HG03460 (cell line): Measurements from ENCODE around the gene WFS1.

Experiments used
- ATAC-seq: cut with Tn5 transposase; IDR thresholded peaks from one replicate; pipeline ENCODE4 v1.9.1; 2021; ENCODE audit not compliant: unreplicated experiment

Gene WFS1

DNA sequence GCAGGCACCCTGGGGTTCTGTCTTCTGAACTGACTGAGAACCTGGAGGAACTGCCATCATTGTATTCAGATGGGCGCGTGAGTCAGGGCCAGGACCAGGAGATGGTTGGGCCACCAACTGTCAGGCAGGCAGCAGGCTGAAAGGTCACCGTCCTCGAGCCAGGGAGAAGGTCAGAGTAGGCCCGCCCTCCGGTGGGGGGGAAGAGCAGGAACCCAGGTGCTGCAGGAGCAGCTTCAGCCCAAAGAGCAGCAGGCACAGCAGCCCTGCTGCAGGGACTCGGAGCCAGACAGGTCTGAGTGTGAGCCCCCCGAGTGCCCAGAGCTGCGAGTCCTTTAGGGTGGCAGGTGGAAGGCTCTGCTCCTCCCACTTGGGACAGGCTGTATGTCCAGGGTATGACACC is 26.4 kb downstream of the WFS1 start:
- no peak for ATAC-seq

DNA sequence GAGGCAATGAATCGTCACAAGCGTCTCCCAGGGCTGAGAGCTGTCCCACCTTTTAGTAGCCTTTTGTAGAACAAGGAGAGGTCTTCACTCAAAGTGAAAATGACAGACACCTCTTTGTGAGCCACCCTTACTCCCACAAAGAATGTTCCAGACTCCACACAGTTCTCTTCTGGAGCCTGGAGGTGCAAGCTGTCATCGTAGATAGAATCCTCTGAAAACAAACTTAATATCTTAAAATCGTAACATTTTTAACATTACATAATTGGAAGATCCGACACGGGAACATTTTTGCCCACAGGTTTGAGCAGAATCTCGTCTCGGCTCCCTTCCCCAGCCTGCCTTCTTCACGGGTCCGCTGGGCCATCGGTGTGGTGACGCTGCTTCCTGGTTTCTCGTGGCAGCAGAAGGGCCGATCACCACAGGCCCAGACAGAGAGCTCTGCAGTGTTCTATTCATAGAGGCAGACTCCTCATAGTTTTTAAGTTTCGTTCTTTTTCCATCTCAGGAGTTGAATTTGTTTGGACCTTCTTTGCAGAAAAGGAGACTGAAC is 27.7 kb downstream of the WFS1 start:
- ATAC-seq: no peak

DNA sequence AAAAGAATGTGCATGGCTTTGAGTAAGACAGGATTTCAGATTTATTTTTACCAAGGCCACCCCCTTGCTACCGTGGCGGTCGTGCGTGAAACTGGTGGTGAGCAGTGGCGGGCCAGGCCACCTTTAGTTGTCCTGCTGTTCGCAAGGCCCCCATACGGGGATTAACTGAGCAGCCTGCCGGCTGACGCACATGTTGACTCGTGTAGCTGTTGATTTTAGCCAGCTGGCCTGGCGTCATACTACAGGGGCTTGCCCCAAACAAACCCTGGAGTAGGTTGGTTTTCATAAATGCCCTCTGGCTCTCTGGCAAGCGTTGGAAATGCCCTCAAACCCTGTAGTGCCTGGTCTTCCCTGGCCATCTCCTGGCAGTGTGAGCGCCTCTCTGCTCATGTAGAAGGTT is 28.4 kb downstream of the WFS1 start:
- no peak for ATAC-seq

DNA sequence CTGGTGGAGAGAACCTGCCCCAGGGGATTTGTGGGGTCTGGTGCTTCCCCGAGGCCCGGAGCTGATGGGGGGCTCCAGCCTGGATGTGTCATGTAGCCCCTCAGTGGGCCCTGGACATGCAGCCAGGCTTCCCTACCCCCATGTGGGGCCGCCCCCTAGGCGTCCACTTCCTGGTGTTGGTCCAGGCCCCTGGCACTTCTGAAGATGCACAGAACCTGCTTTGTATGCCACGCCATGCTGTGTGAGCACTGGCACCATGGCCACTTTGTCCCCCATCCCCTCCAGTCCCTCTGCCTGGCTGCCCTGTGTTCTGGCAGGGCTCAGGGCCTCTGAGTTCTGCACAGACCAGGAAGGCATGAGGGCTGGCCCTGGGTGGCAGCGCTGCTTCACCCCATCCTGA is 29.2 kb downstream of the WFS1 start:
- ATAC-seq: no peak

DNA sequence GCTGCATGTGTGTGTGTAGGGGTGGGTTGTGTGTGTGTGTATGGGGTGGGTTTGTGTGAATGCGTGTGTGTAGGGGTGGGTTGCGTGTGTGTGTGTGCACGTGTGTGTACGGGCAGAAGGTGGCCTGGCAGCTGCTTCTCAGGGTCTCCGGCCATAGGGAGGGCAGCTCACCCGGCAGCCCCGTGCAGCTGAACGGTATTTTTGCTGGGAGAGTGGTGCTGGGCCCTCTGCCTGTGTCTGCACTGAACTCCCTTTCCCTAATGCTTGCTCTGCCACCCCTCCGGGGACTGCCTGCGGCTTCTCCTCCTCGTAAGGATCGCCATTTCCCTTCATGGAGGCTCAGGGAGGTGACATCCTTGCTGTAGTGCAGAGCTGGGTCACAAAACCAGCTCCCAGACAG is 30.2 kb downstream of the WFS1 start:
- no peak for ATAC-seq

DNA sequence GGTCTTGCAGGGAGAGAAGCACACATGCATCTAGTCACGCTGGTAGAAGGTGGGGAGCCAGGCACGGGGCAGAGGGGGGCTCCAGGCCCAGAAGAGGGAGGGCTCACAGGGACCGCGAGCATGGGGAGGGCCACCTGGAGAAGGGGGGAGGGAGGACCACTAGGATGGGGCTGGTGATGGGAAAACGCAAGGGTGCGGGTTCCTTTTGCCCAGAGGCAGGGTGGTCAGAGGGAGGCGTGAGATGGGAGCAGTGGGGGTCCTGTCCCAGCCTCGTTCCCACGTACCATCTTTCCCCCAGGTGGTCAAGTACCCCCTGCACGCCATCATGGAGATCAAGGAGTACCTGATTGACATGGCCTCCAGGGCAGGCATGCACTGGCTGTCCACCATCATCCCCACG is 30.7 kb downstream of the WFS1 start:
- ATAC-seq: no peak

DNA sequence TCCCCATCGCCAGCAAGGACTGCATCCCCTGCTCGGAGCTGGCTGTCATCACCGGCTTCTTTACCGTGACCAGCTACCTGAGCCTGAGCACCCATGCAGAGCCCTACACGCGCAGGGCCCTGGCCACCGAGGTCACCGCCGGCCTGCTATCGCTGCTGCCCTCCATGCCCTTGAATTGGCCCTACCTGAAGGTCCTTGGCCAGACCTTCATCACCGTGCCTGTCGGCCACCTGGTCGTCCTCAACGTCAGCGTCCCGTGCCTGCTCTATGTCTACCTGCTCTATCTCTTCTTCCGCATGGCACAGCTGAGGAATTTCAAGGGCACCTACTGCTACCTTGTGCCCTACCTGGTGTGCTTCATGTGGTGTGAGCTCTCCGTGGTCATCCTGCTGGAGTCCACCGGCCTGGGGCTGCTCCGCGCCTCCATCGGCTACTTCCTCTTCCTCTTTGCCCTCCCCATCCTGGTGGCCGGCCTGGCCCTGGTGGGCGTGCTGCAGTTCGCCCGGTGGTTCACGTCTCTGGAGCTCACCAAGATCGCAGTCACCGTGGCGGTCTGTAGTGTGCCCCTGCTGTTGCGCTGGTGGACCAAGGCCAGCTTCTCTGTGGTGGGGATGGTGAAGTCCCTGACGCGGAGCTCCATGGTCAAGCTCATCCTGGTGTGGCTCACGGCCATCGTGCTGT is 31.5 kb downstream of the WFS1 start:
- ATAC-seq: no peak

DNA sequence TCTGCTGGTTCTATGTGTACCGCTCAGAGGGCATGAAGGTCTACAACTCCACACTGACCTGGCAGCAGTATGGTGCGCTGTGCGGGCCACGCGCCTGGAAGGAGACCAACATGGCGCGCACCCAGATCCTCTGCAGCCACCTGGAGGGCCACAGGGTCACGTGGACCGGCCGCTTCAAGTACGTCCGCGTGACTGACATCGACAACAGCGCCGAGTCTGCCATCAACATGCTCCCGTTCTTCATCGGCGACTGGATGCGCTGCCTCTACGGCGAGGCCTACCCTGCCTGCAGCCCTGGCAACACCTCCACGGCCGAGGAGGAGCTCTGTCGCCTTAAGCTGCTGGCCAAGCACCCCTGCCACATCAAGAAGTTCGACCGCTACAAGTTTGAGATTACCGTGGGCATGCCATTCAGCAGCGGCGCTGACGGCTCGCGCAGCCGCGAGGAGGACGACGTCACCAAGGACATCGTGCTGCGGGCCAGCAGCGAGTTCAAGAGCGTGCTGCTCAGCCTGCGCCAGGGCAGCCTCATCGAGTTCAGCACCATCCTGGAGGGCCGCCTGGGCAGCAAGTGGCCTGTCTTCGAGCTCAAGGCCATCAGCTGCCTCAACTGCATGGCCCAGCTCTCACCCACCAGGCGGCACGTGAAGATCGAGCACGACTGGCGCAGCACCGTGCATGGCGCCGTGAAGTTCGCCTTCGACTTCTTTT is 32.2 kb downstream of the WFS1 start:
- no peak for ATAC-seq

DNA sequence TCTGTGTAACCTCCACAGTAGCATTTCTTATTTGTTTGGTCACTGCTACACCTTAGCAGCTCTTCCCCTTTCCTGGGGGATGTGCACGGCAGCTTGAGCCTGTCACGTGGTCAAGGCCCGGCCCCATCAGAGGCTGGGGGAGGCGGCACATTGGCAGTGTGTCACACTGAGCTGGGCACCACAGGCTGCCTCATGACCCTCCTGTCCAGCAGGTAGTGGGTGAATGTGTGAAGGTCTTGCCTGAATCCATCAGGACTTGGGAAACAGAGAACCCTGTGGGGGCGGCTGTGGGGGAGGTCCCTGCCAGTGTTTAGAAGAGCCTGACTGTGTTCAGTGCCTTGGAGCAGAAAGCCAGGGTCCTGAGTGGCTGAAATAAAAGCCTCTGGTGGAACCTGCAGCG is 33.2 kb downstream of the WFS1 start:
- no peak for ATAC-seq

DNA sequence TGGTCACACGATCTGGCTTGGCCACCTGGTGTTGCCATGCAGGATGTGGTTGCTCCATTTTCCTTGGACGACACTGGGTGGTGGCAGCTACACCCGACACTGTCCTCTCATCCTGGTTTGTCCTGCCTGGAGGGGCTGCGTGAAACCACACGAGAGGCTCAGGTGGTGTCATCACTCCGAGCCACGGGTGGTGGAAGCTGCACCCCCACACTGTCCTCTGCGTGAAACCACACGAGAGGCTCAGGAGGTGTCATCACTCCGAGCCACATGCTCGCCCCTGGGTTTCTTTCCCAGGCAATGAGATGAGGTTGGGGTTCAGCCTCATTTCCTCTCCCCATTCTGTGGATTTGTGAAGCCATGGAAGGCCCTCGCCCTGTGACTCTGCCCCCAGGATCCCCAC is 34.3 kb downstream of the WFS1 start:
- no peak for ATAC-seq

DNA sequence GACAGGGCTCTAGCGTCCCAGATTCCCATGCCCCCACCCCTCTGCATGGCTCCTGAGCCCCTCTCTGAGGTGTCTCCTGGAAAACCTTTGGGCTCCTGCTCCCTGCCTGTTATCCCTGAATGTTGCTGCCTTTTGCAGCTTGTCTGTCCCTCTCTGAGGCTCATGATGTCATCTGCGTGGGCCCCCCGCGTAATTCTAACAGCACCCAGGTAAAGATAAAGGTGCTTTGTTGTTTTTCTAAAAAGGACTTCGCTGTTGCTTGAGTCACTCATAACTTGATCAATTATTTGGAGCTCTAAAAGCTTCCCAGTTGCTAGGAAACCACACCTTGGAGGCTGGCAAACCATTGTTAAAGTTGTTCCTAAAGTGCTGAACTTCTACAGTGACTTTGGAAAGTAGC is 36.6 kb downstream of the WFS1 start:
- no peak for ATAC-seq

DNA sequence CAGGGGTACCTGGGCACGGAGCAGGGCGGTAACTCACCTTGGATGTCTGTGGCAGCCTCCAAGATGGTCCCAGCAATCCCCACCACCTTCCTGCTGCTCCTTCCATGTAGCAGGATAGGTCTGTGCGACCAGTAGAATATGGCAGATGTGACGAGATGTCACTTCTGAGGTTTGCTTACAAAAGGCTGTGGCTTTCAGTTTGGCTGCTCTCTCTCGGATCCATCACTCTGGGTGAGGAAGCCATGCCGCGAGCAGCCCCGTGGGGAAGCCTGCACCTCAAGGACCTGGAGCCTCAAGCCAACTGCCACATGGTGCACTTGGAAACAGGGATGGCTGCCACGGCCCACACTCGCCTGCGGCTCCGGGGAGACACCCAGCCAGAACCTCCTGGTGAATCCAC is 37.6 kb downstream of the WFS1 start:
- no peak for ATAC-seq

DNA sequence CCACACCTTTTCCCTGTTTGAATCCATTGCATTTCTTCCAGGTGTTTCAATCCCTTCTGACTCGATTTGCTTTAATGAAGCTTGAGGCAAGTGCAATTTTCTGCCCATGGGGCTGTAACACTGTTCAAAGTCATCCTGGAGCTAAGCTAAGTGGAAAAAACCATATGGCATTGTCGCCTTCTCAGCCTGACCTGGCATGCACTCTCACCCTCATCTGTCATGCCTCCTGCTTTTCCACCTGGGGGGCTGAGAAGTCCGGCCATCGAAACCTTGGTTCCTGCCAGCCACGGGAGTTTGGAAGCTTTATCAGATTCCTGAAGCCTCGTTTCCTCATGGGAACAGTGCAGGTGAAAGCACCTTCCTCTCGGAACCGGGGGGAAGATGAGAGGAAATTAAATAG is 38.2 kb downstream of the WFS1 start:
- no peak for ATAC-seq

DNA sequence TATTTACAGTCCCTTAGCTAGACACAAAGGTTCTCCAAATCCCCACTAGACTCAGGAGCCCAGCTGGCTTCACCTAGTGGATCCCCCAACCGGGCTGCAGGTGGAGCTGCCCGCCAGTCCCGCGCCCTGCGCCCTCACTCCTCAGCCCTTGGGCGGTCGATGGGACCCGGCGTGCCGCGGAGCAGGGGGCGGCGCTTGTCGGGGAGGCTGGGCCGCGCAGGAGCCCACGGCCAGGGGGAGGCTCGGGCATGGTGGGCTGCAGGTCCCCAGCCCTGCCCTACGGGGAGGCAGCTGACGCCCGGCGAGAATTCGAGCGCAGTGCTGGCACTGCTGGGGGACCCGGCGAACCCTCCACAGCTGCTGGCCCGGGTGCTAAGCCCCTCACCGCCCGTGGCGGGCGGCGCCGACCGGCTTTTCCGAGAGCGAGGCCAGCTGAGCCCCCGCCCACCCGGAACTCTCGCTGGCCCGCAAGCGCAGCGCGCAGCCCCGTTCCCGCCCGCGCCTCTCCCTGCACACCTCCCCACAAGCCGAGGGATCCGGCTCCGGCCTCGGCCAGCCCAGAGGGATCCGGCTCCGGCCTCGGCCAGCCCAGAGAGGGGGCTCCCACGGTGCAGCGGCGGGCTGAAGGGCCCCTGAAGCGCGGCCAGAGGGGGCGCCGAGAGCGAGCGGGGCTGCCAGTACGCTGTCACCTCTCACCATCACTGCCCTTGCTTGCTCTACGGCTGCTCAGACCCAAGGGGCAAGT is 39.4 kb downstream of the WFS1 start:
- no peak for ATAC-seq

DNA sequence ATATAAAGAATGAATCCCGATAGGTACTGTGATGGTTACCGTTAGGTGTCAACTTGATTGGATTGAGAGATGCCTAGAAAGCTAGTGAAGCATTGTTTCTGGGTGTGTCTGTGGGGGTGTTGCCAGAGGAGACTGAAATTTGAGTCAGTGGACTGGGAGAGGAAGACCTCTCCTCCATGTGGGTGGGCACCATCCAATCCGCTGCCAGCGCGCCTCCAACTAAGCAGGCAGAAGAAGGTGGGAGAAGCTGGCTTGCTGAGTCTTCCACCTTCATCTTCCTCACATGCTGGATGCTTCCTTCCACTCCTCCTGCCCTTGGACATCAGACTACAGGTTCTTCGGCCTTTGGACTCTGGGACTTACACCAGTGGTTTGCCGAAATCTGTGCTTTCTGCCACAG is 40.1 kb downstream of the WFS1 start:
- ATAC-seq: no peak

DNA sequence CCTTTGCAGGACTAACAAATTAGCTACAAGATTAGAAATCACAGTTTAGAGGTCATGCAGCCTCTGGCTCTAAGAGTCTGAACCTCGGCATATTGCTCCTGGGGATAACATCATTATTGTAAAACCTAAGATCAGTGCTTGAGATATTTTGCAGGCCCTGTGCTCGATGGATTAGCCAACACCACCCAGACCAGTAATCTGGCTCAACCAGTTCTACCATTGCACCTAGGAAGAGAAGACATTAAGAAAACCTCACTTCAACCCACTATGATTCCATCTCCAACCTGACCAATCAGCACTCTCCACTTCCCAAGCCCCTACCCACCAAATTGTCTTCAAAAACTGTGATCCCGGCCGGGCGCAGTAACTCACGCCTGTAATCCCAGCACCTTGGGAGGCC is 43.6 kb downstream of the WFS1 start:
- ATAC-seq: no peak

DNA sequence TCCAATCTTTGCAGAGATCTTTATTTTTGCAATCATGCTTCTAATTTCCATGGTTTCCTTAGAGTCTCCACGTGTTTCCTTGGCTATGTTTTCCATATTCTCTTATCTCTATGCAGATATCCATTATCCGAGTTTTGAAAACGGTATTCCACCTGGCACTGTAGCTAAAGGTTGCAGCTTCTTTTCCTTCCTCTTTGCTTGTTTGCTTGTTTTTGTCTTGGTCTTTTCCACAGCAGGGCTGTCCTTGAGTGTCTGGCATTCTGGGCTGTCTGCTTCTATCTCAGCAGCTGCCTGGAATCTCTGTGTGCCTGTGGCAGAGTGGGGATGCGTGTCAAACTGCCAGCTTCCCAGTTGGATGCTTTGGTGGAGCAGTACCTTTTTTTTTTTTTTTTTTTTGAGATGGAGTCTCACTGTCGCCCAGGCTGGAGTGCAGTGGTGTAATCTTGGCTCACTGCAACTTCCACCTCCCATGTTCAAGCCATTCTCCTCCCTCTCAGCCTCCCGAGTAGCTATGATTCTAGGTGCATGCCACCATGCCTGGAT is 46.9 kb downstream of the WFS1 start:
- ATAC-seq: no peak

DNA sequence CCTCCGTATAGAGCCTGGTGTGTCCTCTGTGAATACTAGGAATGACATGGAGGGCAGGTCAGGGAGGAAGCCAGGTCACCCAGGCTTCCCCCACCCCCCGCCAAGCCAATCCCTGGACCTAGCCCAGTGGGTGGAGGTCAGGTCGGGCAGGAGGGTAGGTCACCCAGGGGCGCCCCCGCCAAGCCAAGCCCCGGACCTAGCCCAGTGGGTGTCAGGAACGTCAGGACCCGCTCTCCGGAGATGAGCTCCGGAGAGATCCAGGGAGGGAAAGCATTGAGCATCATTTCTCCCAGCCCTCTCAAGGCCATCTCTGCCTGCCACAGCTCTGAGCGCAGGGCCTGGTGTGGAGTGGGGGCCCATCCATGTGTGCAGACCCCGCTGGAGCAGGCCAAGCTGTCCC is 48.6 kb downstream of the WFS1 start:
- ATAC-seq: no peak

DNA sequence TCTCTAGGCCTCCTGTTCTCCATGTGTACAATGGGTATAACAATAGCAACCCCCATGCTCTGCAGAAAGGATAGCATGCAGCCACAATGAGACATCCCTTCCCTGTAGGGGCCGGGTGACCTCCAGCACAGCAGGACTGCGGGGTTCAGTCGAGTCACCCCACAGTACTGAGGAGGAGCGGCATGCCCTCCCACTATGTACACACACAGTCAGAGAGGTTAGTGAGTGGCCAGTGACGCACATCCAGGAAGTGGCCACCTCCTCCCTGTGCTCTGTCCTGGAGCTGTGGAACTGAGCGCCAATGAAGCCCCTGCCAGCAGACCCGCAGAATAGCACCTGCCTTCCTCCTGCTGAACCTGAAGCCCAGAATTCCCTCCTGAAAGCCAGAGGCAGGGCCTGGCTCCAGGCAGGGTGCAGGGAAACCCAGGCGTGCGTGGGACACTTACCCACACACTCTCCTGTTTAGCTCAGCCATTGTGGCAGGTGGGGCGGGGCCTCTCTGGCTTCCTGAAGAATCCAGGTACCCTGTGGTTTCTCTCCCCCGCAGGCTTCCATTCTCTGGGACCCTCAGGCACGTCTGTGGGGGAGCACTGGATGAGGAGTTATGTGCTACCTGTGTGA is 50.0 kb downstream of the WFS1 start:
- ATAC-seq: no peak

DNA sequence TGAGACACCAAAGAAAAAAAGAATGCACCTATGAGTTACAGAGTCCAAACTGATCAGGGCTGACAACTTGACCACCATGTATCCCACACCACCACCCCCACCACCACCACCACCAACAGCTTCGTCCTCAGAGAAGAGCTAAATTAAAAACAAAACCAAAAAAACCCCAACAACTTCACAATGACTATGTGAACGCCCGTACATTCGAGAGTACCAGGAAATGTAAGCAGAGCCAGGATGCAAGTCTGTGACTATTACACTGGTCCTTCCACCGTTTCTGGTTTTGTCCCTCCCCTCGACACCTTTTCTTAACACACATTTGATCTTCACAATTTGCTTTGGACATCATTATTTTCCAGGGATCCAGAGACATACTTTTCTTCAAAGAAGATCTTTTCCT is 51.0 kb downstream of the WFS1 start:
- ATAC-seq: no peak

DNA sequence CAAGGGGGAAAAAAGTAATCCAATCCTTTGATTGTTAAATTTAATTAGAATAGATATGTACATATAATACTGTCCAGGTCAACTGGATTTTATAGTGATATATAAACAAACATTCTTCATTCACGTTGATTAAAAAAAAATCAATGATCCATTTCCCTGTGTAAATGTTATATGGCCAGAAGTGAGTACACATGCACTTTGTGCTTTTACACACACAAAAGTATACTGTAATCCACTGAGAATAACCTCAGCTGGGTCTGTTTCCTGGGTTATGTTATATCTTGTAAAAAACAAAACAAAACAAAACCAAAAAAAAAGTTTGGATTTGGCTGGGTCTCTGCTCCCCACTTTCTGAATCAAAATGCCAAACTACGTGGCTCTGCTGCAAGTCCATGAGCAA is 51.7 kb downstream of the WFS1 start:
- no peak for ATAC-seq
